NCI-H226 (cell line): Measurements from ENCODE around the gene AP1AR.

Experiments used
- DNase-seq: peaks from one replicate; pipeline ENCODE4 v3.0.0-alpha.2; 2015

Gene AP1AR

DNA sequence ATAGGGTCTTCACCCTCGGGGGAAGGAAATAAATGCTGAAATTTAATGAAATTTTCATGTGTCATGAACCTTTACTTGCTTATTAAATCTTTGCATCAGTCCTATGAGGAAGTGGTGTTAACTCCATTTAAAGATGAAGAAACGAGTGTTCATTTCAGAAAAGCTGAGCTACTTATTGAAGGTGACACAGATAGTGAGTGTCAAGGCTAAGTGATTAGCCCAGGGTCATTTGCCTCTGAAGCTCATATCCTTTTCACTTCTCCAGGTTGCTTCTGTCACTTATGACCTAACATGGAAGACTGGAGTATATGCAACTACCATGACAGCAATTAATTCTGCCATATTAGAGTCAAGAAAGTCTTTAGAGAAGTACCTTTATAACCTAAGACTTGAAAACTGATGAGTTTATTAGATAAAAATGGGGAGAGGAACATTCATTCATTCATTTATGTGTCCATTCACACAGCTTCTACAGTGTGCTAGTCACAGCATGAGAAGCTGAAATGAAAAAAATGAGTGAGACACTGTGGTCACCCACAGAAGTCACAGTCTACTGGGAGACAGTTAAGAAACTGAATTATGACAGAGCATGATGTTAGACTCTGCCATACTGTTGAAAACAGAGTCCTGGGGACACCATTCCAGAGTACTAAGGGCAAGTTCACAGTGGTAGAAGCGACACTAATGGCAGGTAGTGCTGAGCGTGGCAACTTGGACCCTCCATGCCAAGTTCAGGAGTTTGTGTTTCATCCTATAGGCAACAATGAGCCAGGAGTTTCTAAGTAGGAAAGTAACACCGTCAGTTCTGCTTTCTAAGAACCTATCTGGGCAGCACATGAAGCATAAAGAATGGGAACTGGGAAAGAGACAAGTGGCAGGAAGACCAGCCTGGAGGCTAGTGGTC is 86.9 kb downstream of the AP1AR start:
- DNase-seq: no peak
